Measurements from ENCODE around the gene CATSPER1.

The CATSPER1 gene

GRCh38 chr11:66070604-66071380, 44.5 kb upstream of the CATSPER1 start:
- DNase-seq (ENCODE audit: low read depth in 1 of 2, low spot score in 1 of 2), result no peak
- Histone ChIP-seq H3K27me3 (ENCODE audit: insufficient read depth, poor library complexity, severe bottlenecking) (no peaks in the 10 kb centered on the region), H3K4me3 (replicated peaks; ENCODE audit: insufficient read depth, low read length) (peak overlapping the region; percentile 62), H3K27ac (replicated peaks) (no peak overlapping the region)
- no peak for TF ChIP-seq GABPA (IDR thresholded peaks at IDR 0.05; ENCODE audit: low read depth)
- no peak for TF ChIP-seq REST (IDR thresholded peaks at IDR 0.05; ENCODE audit: insufficient replicate concordance, low read depth)
- TF ChIP-seq SPI1 (IDR thresholded peaks at IDR 0.05; ENCODE audit: borderline replicate concordance, low read depth), result no peak
- TF ChIP-seq CTCF (IDR thresholded peaks at IDR 0.05; ENCODE audit: insufficient read depth, low read length), result no peak
- no peak for TF ChIP-seq POLR2AphosphoS5 (IDR thresholded peaks at IDR 0.05; ENCODE audit: low read depth)

- peak within 1 kb of the TSS; percentile 27 for H3K27ac ChIP-seq (replicated peaks)
- DNase-seq (ENCODE audit: low read depth in 1 of 2, low spot score in 1 of 2), result peak; percentile 34 to 47
- H3K27me3 ChIP-seq (ENCODE audit: insufficient read depth, poor library complexity, severe bottlenecking), result no peaks in the 10 kb centered on the region
- no peak for TF ChIP-seq SPI1 (IDR thresholded peaks at IDR 0.05; ENCODE audit: borderline replicate concordance, low read depth)
- H3K4me3 ChIP-seq (replicated peaks; ENCODE audit: insufficient read depth, low read length), result peak within 1 kb of the TSS; percentile 62
Measured at GRCh38 chr11:66069715-66070603, 43.7 kb upstream of the CATSPER1 start, which contains the start of gene PACS1. Gene PACS1 (plus strand): TSS chr11:66070272. CDS start chr11:66070487, 215 bp downstream.

- Histone ChIP-seq H3K4me3 (replicated peaks; ENCODE audit: insufficient read depth, low read length) (peak overlapping the region; percentile 62), H3K27ac (replicated peaks) (peak overlapping the region; percentile 27), H3K27me3 (ENCODE audit: insufficient read depth, poor library complexity, severe bottlenecking) (no peaks in the 10 kb centered on the region)
- DNase-seq (ENCODE audit: low read depth in 1 of 2, low spot score in 1 of 2), result peak in 1 of 2 experiments; percentile 57
- no peak for TF ChIP-seq GABPA (IDR thresholded peaks at IDR 0.05; ENCODE audit: low read depth)
- no peak for TF ChIP-seq SPI1 (IDR thresholded peaks at IDR 0.05; ENCODE audit: borderline replicate concordance, low read depth)
- peak; percentile 18; the same call in 1 of the 2 replicates for TF ChIP-seq POLR2AphosphoS5 (IDR thresholded peaks at IDR 0.05; ENCODE audit: low read depth)
- no peak for TF ChIP-seq REST (IDR thresholded peaks at IDR 0.05; ENCODE audit: insufficient replicate concordance, low read depth)
Measured at GRCh38 chr11:66068923-66069714, 42.8 kb upstream of the CATSPER1 start.

- Histone ChIP-seq H3K4me3 (replicated peaks; ENCODE audit: insufficient read depth, low read length) (no peak overlapping the region), H3K27me3 (ENCODE audit: insufficient read depth, poor library complexity, severe bottlenecking) (no peaks in the 10 kb centered on the region), H3K27ac (replicated peaks) (no peak overlapping the region; the same call in 1 of the 2 replicates)
- DNase-seq (ENCODE audit: low read depth in 1 of 2, low spot score in 1 of 2), result peak; percentile 48 to 65
- TF ChIP-seq POLR2AphosphoS5 (IDR thresholded peaks at IDR 0.05; ENCODE audit: low read depth) (no peak), GABPA (IDR thresholded peaks at IDR 0.05; ENCODE audit: low read depth) (no peak), CTCF (IDR thresholded peaks at IDR 0.05; ENCODE audit: insufficient read depth, low read length) (peak; percentile 86), REST (IDR thresholded peaks at IDR 0.05; ENCODE audit: insufficient replicate concordance, low read depth) (no peak)
Measured at GRCh38 chr11:66068154-66068821, 42.0 kb upstream of the CATSPER1 start.
